Measurements from ENCODE around the gene SLC8A3. TPM values are rescaled to one million over a fixed set of nuclear protein-coding genes. Genes with fewer than 3 reads are reported as not detected.

Gene SLC8A3
- total and polyA plus RNA-seq, 2 of the 13 experiments (the other 11 are each of a cell fraction or from before 2014, with no cell fraction given), result 0.01 to 0.02 TPM

GRCh38 chr14:70177081-70177800, 11.5 kb downstream of the SLC8A3 start:
- Histone ChIP-seq H3K4me1 (ENCODE audit: insufficient read depth, low read length) (no peaks in the 10 kb centered on the region), H3K9me3 (ENCODE audit: low read length) (no peaks in the 10 kb centered on the region), H3K9ac (ENCODE audit: insufficient read depth, low read depth, low read length) (no peak overlapping the region), H3K79me2 (ENCODE audit: insufficient read depth, low read length) (no peaks in the 10 kb centered on the region), H3K27ac (ENCODE audit: extremely low read length, insufficient read depth, low read length) (no peak overlapping the region), H3K4me3 (replicated peaks in 1 of 3; ENCODE audit: insufficient read depth in 1 of 3, low read depth in 2 of 3, low read length in 3 of 3) (no peak overlapping the region), H3K27me3 (ENCODE audit: control insufficient read depth in 1 of 2, insufficient read depth in 2 of 2, low read length in 2 of 2) (peaks cover 1 to 27% of the 10 kb centered on the region in 2 experiments; a peak in 4 of 5 replicates), H4K20me1 (ENCODE audit: insufficient read depth, low read length) (no peaks in the 10 kb centered on the region), H3K4me2 (ENCODE audit: low read depth, low read length) (no peak overlapping the region), H2AFZ (ENCODE audit: low read length) (no peak overlapping the region), H3K36me3 (replicated peaks in 1 of 2; ENCODE audit: control insufficient read depth in 1 of 2, insufficient read depth in 2 of 2, low read length in 2 of 2) (no peaks in the 10 kb centered on the region)
- FAIRE-seq (no peak), DNase-seq (ENCODE audit: low spot score) (no peak), ATAC-seq (no peak)
- POLR2A ChIA-PET, result no interaction called here
- CTCF ChIA-PET (ENCODE audit: low intra/inter-chr PET ratio, low total read pairs), result no interaction called here
- 1% methylated on average over 3 of the region's 3 CpGs for WGBS (ENCODE audit: low lambda C conversion rate)
- in situ Hi-C loops (cut with HindIII; ENCODE audit: extremely low pct_ligation_motif_present, low pct_unique_long_range_greater_than_20kb) (no loop called here), intact Hi-C loops (cut with micrococcal nuclease; ENCODE audit: unreplicated experiment) (no loop called here)
- no TSS peak for BruUV-seq (replicated peaks)
- no peak for TF ChIP-seq GPBP1L1 (CRISPR knock-in tag; IDR thresholded peaks at IDR 0.05)
- no peak for TF ChIP-seq CREB3 (CRISPR knock-in tag; IDR thresholded peaks at IDR 0.05)
- TF ChIP-seq ETS1 (CRISPR knock-in tag; IDR thresholded peaks at IDR 0.05), result no peak
- no peak for TF ChIP-seq ZHX2 (IDR thresholded peaks at IDR 0.05; ENCODE audit: low read depth)
- no peak for TF ChIP-seq ZHX2 (CRISPR knock-in tag; IDR thresholded peaks at IDR 0.05; ENCODE audit: borderline replicate concordance)
- TF ChIP-seq POGK (CRISPR knock-in tag; conservative IDR thresholded peaks at IDR 0.05), result no peak
- TF ChIP-seq ZNF484 (CRISPR knock-in tag; IDR thresholded peaks at IDR 0.05; ENCODE audit: borderline replicate concordance, low read depth), result no peak
- TF ChIP-seq ATF4 (CRISPR knock-in tag; IDR thresholded peaks at IDR 0.05), result no peak
- no peak for TF ChIP-seq RFXANK (CRISPR knock-in tag; IDR thresholded peaks at IDR 0.05)
